GM19035 (cell line): Measurements from ENCODE around the gene ZNHIT1.
"Not testable (repeated sequence)": the region's sequence is repeated elsewhere in the genome, so short reads cannot be mapped to it uniquely, and the experiment has no call there.

Experiments used
- ATAC-seq: cut with Tn5 transposase; IDR thresholded peaks from one replicate; pipeline ENCODE4 v1.9.1; 2021; ENCODE audit not compliant: unreplicated experiment

ZNHIT1 gene

GRCh38 chr7:101186844-101187428 lies 31.0 kb upstream of the ZNHIT1 start:
- no peak for ATAC-seq

- ATAC-seq = no peak
These were observed 28.9 kb upstream of the ZNHIT1 start for GRCh38 chr7:101189109-101189508.

GRCh38 chr7:101195884-101196283 lies 22.1 kb upstream of the ZNHIT1 start:
- ATAC-seq = no peak

- ATAC-seq = no peak
These were observed 20.0 kb upstream of the ZNHIT1 start for GRCh38 chr7:101197991-101198390.

- no peak for ATAC-seq
These were observed 19.5 kb upstream of the ZNHIT1 start for GRCh38 chr7:101198476-101198875.

GRCh38 chr7:101199522-101199921 lies 18.4 kb upstream of the ZNHIT1 start:
- ATAC-seq = not testable (repeated sequence)

GRCh38 chr7:101200504-101200861 lies 17.5 kb upstream of the ZNHIT1 start:
- ATAC-seq = no peak

- no peak for ATAC-seq
These were observed 16.9 kb upstream of the ZNHIT1 start, which contains the start of gene MOGAT3 for GRCh38 chr7:101200862-101201599. MOGAT3 (minus strand) TSS chr7:101201036; CDS start chr7:101200854, 182 bp downstream.

GRCh38 chr7:101201695-101202602 lies 16.0 kb upstream of the ZNHIT1 start:
- no peak for ATAC-seq

- no peak for ATAC-seq
These were observed 15.4 kb upstream of the ZNHIT1 start for GRCh38 chr7:101202603-101202918.

- not testable (repeated sequence) for ATAC-seq
These were observed 13.9 kb upstream of the ZNHIT1 start for GRCh38 chr7:101203740-101204738.

GRCh38 chr7:101205901-101206664 lies 11.9 kb upstream of the ZNHIT1 start:
- no peak for ATAC-seq

GRCh38 chr7:101206665-101207042 lies 11.3 kb upstream of the ZNHIT1 start:
- no peak for ATAC-seq

GRCh38 chr7:101207459-101207858 lies 10.5 kb upstream of the ZNHIT1 start:
- ATAC-seq = no peak

GRCh38 chr7:101208794-101209193 lies 9.2 kb upstream of the ZNHIT1 start:
- no peak for ATAC-seq

- ATAC-seq = no peak
These were observed 7.8 kb upstream of the ZNHIT1 start for GRCh38 chr7:101210143-101210542.

GRCh38 chr7:101211501-101211900 lies 6.5 kb upstream of the ZNHIT1 start:
- no peak for ATAC-seq

GRCh38 chr7:101212014-101212413 lies 6.0 kb upstream of the ZNHIT1 start:
- ATAC-seq = no peak

- ATAC-seq = no peak
These were observed 1.7 kb upstream of the ZNHIT1 start for GRCh38 chr7:101216001-101216859.
